Left lung (tissue), 10 donors: ENCODE measurements around the gene MAK. TPM values are rescaled to one million over a fixed set of nuclear protein-coding genes. Genes with fewer than 3 reads are reported as not detected.
"Not testable (repeated sequence)": the region's sequence is repeated elsewhere in the genome, so short reads cannot be mapped to it uniquely, and the experiment has no call there.

Experiments
- ATAC-seq: fragments of 200-7000 bp; cut with Tn5 transposase; one replicate; pipeline ENCODE4 v1.9.1; 2020; ENCODE audit warnings: moderate library complexity
- DNase-seq, 4 donors: peaks; one replicate each; pipeline ENCODE4 v3.0.0-alpha.2; 2013 to 2020
- H3K27ac ChIP-seq, 2 donors: fragments of 200-600 bp; sonication (generic) in 1 of 2; one replicate each; pipeline versions ENCODE4 v1.5.0 to v1.8.0; 2020 to 2021
- H3K27me3 ChIP-seq, 2 donors: fragments of 200-600 bp; sonication (generic) in 1 of 2; one replicate each; pipeline versions ENCODE4 v1.5.0 to v1.8.0; 2020 to 2021
- H3K36me3 ChIP-seq, 2 donors: fragments of 200-600 bp; sonication (generic) in 1 of 2; one replicate each; pipeline versions ENCODE4 v1.5.0 to v1.8.0; 2020 to 2021
- H3K4me1 ChIP-seq, 2 donors: fragments of 200-600 bp; one replicate each; pipeline ENCODE4 v1.8.0; 2021
- H3K4me3 ChIP-seq, 2 donors: fragments of 200-600 bp; sonication (generic) in 1 of 2; one replicate each; pipeline versions ENCODE4 v1.5.0 to v1.8.0; 2020 to 2021; ENCODE audit warnings: mild to moderate bottlenecking in 1 of 2
- H3K9me3 ChIP-seq, 2 donors: fragments of 200-600 bp; sonication (generic) in 1 of 2; one replicate each; pipeline versions ENCODE4 v1.5.0 to v1.8.0; 2020 to 2021
- CTCF ChIP-seq, 2 donors: fragments of 200-600 bp; sonication (generic) in 1 of 2; IDR thresholded peaks; one replicate each; pipeline versions ENCODE4 v1.5.0 to v1.8.0; 2021; ENCODE audit warnings: antibody characterized with exemption in 2 of 2
- intact Hi-C, 2 donors: fragments of 100-400 bp; cut with DNase I; formaldehyde crosslinking; loops; one replicate each; pipeline versions ENCODE4 v1.11.2 to v1.14.2; 2022
- polyA plus RNA-seq, 6 donors: library from polyadenylated mRNA; unstranded; fragments of 120-200 nt; gene quantifications; one replicate each; pipeline ENCODE4 v1.2.1, GENCODE V29; 2013; ENCODE audit not compliant: insufficient read length in 6 of 6
- total RNA-seq, 2 donors: library from RNA; stranded (reverse); fragmentation: NEBNext Ultra II Directional; extraction: Animal tissue kit (Norgen Biotek cat#: 25700); gene quantifications; one replicate each; pipeline ENCODE4 v1.2.1, GENCODE V29; 2021
- donor health status: DM: no; HTN: yes; CAD: no.
- donor health status: DM: no; HTN: no; CAD: no.

MAK gene
- total and polyA plus RNA-seq, 8 donors: 0.26 to 3.8 (median 2.7) TPM

GRCh38 chr6:10742251-10742650 lies 96.1 kb downstream of the MAK start:
- peaks cover 3 to 9% of the 10 kb centered on the region in 2 donors for H3K4me1 ChIP-seq
- no peak for TF ChIP-seq CTCF (IDR thresholded peaks at IDR 0.05)
- no peak overlapping the region for H3K4me3 ChIP-seq
- H3K27me3 ChIP-seq: no peaks in the 10 kb centered on the region
- no peak overlapping the region for H3K27ac ChIP-seq
- peaks cover 0 to 6% of the 10 kb centered on the region in 2 donors for H3K36me3 ChIP-seq
- no peaks in the 10 kb centered on the region for H3K9me3 ChIP-seq
- intact Hi-C loops: no loop called here
- DNase-seq (no peak), ATAC-seq (no peak)

- intact Hi-C loops, DNase-seq, H3K9me3 ChIP-seq, H3K27ac ChIP-seq, H3K4me3 ChIP-seq, H3K36me3 ChIP-seq, H3K27me3 ChIP-seq, ATAC-seq, H3K4me1 ChIP-seq: not testable (repeated sequence)
Observed at GRCh38 chr6:10741643-10742042, 96.7 kb downstream of the MAK start.

- H3K27ac ChIP-seq: no peak overlapping the region
- H3K4me1 ChIP-seq: no peaks in the 10 kb centered on the region
- TF ChIP-seq CTCF (IDR thresholded peaks at IDR 0.05): no peak
- no peak overlapping the region for H3K4me3 ChIP-seq
- ATAC-seq: no peak
- H3K27me3 ChIP-seq: no peaks in the 10 kb centered on the region
- no peaks in the 10 kb centered on the region for H3K9me3 ChIP-seq
- DNase-seq: no peak
- intact Hi-C loops: no loop called here
- H3K36me3 ChIP-seq: peaks cover 0 to 6% of the 10 kb centered on the region in 2 donors
Observed at GRCh38 chr6:10740061-10740460, 98.3 kb downstream of the MAK start.

- no peak overlapping the region for H3K4me3 ChIP-seq
- no peaks in the 10 kb centered on the region for H3K4me1 ChIP-seq
- H3K27ac ChIP-seq: no peak overlapping the region
- ATAC-seq (no peak), DNase-seq (no peak)
- peaks cover 0 to 17% of the 10 kb centered on the region in 2 donors for H3K36me3 ChIP-seq
- no peak for TF ChIP-seq CTCF (IDR thresholded peaks at IDR 0.05)
- intact Hi-C loops: no loop called here
- H3K27me3 ChIP-seq: no peaks in the 10 kb centered on the region
- H3K9me3 ChIP-seq: no peaks in the 10 kb centered on the region
Observed at GRCh38 chr6:10736731-10737130, 101.6 kb downstream of the MAK start.

GRCh38 chr6:10733863-10734262 lies 104.5 kb downstream of the MAK start:
- TF ChIP-seq CTCF (IDR thresholded peaks at IDR 0.05): no peak

GRCh38 chr6:10733151-10733715 lies 105.1 kb downstream of the MAK start:
- Histone ChIP-seq H3K9me3 (no peaks in the 10 kb centered on the region), H3K36me3 (peaks cover 0 to 41% of the 10 kb centered on the region in 2 donors), H3K27me3 (no peaks in the 10 kb centered on the region), H3K27ac (no peak overlapping the region), H3K4me1 (no peaks in the 10 kb centered on the region), H3K4me3 (no peak overlapping the region)
- TF ChIP-seq CTCF (IDR thresholded peaks at IDR 0.05): no peak
- intact Hi-C loops: no loop called here
- ATAC-seq (no peak), DNase-seq (no peak)

More at GRCh38 chr6:10733863-10734262, 104.5 kb downstream of the MAK start:
- ATAC-seq (no peak), DNase-seq (no peak)
- intact Hi-C loops: no loop called here
- H3K4me3 ChIP-seq: no peak overlapping the region
- H3K9me3 ChIP-seq: no peaks in the 10 kb centered on the region
- H3K27me3 ChIP-seq: no peaks in the 10 kb centered on the region
- no peaks in the 10 kb centered on the region for H3K4me1 ChIP-seq
- no peak overlapping the region for H3K27ac ChIP-seq
- H3K36me3 ChIP-seq: peaks cover 0 to 39% of the 10 kb centered on the region in 2 donors
